HEK293 (cell line): Measurements from ENCODE around the gene ATP8A2.

Experiments used
- GLI2 ChIP-seq: fragments of 450-650 bp; formaldehyde crosslinking; IDR thresholded peaks from 2 replicates; pipeline ENCODE4; 2017; ENCODE audit warnings: missing biosample characterization, missing genetic modification characterization, low read depth, borderline replicate concordance
- GLIS2 ChIP-seq: fragments of 450-650 bp; formaldehyde crosslinking; IDR thresholded peaks from 2 replicates; pipeline ENCODE4 v1.5.1; 2016; ENCODE audit warnings: missing biosample characterization, missing genetic modification characterization
- PATZ1 ChIP-seq: fragments of 450-650 bp; formaldehyde crosslinking; IDR thresholded peaks from 2 replicates; pipeline ENCODE4 v1.5.1; 2016; ENCODE audit warnings: missing biosample characterization, missing genetic modification characterization
- SALL2 ChIP-seq: fragments of 450-650 bp; formaldehyde crosslinking; IDR thresholded peaks from 2 replicates; pipeline ENCODE4 v1.5.0; 2017; ENCODE audit warnings: missing biosample characterization, mild to moderate bottlenecking, missing genetic modification characterization, borderline replicate concordance
- ZBTB17 ChIP-seq: fragments of 450-650 bp; formaldehyde crosslinking; IDR thresholded peaks from 2 replicates; pipeline ENCODE4 v1.5.1; 2016; ENCODE audit warnings: missing biosample characterization, missing genetic modification characterization
- ZBTB21 ChIP-seq: fragments of 450-650 bp; formaldehyde crosslinking; IDR thresholded peaks from 2 replicates; pipeline ENCODE4 v1.5.1; 2017; ENCODE audit warnings: missing biosample characterization, missing genetic modification characterization
- ZBTB48 ChIP-seq: fragments of 450-650 bp; formaldehyde crosslinking; IDR thresholded peaks from 2 replicates; pipeline ENCODE4 v1.5.1; 2016; ENCODE audit warnings: missing biosample characterization, missing genetic modification characterization
- ZFP41 ChIP-seq: fragments of 450-650 bp; formaldehyde crosslinking; IDR thresholded peaks from 2 replicates; pipeline ENCODE4 v1.5.1; 2016; ENCODE audit warnings: missing biosample characterization, missing genetic modification characterization, borderline replicate concordance
- ZNF140 ChIP-seq: fragments of 450-650 bp; formaldehyde crosslinking; IDR thresholded peaks from 2 replicates; pipeline ENCODE4 v1.5.1; 2016; ENCODE audit warnings: missing biosample characterization, missing genetic modification characterization
- ZNF146 ChIP-seq: fragments of 450-650 bp; formaldehyde crosslinking; IDR thresholded peaks from 2 replicates; pipeline ENCODE4 v1.5.1; 2016; ENCODE audit warnings: missing biosample characterization, missing genetic modification characterization
- ZNF169 ChIP-seq: fragments of 450-650 bp; formaldehyde crosslinking; IDR thresholded peaks from 2 replicates; pipeline ENCODE4 v1.5.1; 2016; ENCODE audit warnings: missing biosample characterization, missing genetic modification characterization
- ZNF184 ChIP-seq: fragments of 450-650 bp; IDR thresholded peaks from 2 replicates; pipeline ENCODE4 v1.5.1; 2018; ENCODE audit warnings: missing biosample characterization, mild to moderate bottlenecking, missing genetic modification characterization
- ZNF274 ChIP-seq, 2 experiments: fragments of 200-500 bp in 1 of 2; fragments of 450-650 bp in 1 of 2; sonication (Bioruptor generic) in 1 of 2; formaldehyde crosslinking in 1 of 2; IDR thresholded peaks; 2 replicates each; pipeline versions ENCODE4 v1.5.1 to v1.6.1; 2014 to 2016; ENCODE audit warnings: borderline replicate concordance in 1 of 2, inconsistent platforms in 1 of 2, low read length in 1 of 2, missing biosample characterization in 1 of 2, missing genetic modification characterization in 1 of 2
- ZNF335 ChIP-seq: fragments of 450-650 bp; formaldehyde crosslinking; conservative IDR thresholded peaks from 2 replicates; pipeline ENCODE4 v1.5.1; 2016; ENCODE audit warnings: missing biosample characterization, missing genetic modification characterization
- ZNF521 ChIP-seq: fragments of 450-650 bp; formaldehyde crosslinking; IDR thresholded peaks from 2 replicates; pipeline ENCODE4 v1.5.1; 2017; ENCODE audit warnings: missing biosample characterization, mild to moderate bottlenecking, missing genetic modification characterization
- ZNF555 ChIP-seq: fragments of 450-650 bp; formaldehyde crosslinking; conservative IDR thresholded peaks from 2 replicates; pipeline ENCODE4 v1.5.1; 2017; ENCODE audit warnings: missing biosample characterization, mild to moderate bottlenecking, missing genetic modification characterization, inconsistent platforms
- ZNF596 ChIP-seq: fragments of 450-650 bp; IDR thresholded peaks from 2 replicates; pipeline ENCODE4 v1.5.0; 2018; ENCODE audit warnings: missing biosample characterization, mild to moderate bottlenecking, missing genetic modification characterization, moderate library complexity
- ZNF610 ChIP-seq: fragments of 450-650 bp; formaldehyde crosslinking; IDR thresholded peaks from 2 replicates; pipeline ENCODE4 v1.5.1; 2016; ENCODE audit warnings: missing biosample characterization, missing genetic modification characterization, borderline replicate concordance
- ZNF621 ChIP-seq: fragments of 450-650 bp; formaldehyde crosslinking; IDR thresholded peaks from 2 replicates; pipeline ENCODE4 v1.5.1; 2017; ENCODE audit warnings: missing biosample characterization, missing genetic modification characterization
- ZNF654 ChIP-seq: fragments of 450-650 bp; formaldehyde crosslinking; IDR thresholded peaks from 2 replicates; pipeline ENCODE4 v1.5.1; 2016; ENCODE audit warnings: low read depth, missing biosample characterization, missing genetic modification characterization
- ZNF701 ChIP-seq: fragments of 450-650 bp; formaldehyde crosslinking; IDR thresholded peaks from 2 replicates; pipeline ENCODE4 v1.5.1; 2016; ENCODE audit warnings: missing biosample characterization, missing genetic modification characterization
- ZNF76 ChIP-seq: fragments of 450-650 bp; formaldehyde crosslinking; IDR thresholded peaks from 2 replicates; pipeline ENCODE4; 2016; ENCODE audit warnings: low read depth, missing biosample characterization, missing genetic modification characterization, borderline replicate concordance
- ZNF776 ChIP-seq: fragments of 450-650 bp; formaldehyde crosslinking; IDR thresholded peaks from 2 replicates; pipeline ENCODE4 v1.5.0; 2017; ENCODE audit warnings: missing biosample characterization, missing genetic modification characterization, borderline replicate concordance
- ZNF777 ChIP-seq: fragments of 450-650 bp; formaldehyde crosslinking; IDR thresholded peaks from 2 replicates; pipeline ENCODE4 v1.5.1; 2017; ENCODE audit warnings: missing biosample characterization, missing genetic modification characterization, borderline replicate concordance
- ZNF792 ChIP-seq: fragments of 450-650 bp; formaldehyde crosslinking; IDR thresholded peaks from 2 replicates; pipeline ENCODE4 v1.5.1; 2016; ENCODE audit warnings: missing biosample characterization, missing genetic modification characterization
- ZSCAN23 ChIP-seq: fragments of 450-650 bp; formaldehyde crosslinking; IDR thresholded peaks from 2 replicates; pipeline ENCODE4 v1.5.1; 2016; ENCODE audit warnings: missing biosample characterization, missing genetic modification characterization
- TF ChIP-seq, protein P1 (sequence below): fragments of 450-650 bp; formaldehyde crosslinking; optimal IDR thresholded peaks from 2 replicates; pipeline ENCODE3; 2016; ENCODE audit warnings: missing biosample characterization, mild to moderate bottlenecking, missing genetic modification characterization
- TF ChIP-seq, protein P2 (sequence below): fragments of 450-650 bp; formaldehyde crosslinking; IDR thresholded peaks from 2 replicates; pipeline ENCODE4 v1.5.1; 2016; ENCODE audit warnings: missing biosample characterization, missing genetic modification characterization
- TF ChIP-seq, protein P3 (sequence below): fragments of 450-650 bp; formaldehyde crosslinking; IDR thresholded peaks from 2 replicates; pipeline ENCODE4 v1.5.1; 2016; ENCODE audit warnings: missing biosample characterization, missing genetic modification characterization
- TF ChIP-seq, protein P4 (sequence below): fragments of 450-650 bp; formaldehyde crosslinking; IDR thresholded peaks from 2 replicates; pipeline ENCODE4 v1.5.1; 2016; ENCODE audit warnings: missing biosample characterization, missing genetic modification characterization

ATP8A2 gene

GRCh38 chr13:25886438-25887214, 514.9 kb downstream of the ATP8A2 start (continued):
- TF ChIP-seq PATZ1 (tag by site-specific recombination), result no peak
- no peak for TF ChIP-seq ZNF610 (tag by site-specific recombination)
- no peak for TF ChIP-seq ZNF555
- TF ChIP-seq ZNF76, result no peak
- no peak for TF ChIP-seq ZNF521 (tag by site-specific recombination)
- TF ChIP-seq, protein P1, sequence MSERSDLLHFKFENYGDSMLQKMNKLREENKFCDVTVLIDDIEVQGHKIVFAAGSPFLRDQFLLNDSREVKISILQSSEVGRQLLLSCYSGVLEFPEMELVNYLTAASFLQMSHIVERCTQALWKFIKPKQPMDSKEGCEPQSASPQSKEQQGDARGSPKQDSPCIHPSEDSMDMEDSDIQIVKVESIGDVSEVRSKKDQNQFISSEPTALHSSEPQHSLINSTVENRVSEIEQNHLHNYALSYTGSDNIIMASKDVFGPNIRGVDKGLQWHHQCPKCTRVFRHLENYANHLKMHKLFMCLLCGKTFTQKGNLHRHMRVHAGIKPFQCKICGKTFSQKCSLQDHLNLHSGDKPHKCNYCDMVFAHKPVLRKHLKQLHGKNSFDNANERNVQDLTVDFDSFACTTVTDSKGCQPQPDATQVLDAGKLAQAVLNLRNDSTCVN, result no peak
- TF ChIP-seq ZNF184 (tag by site-specific recombination), result no peak
- no peak for TF ChIP-seq ZNF140
- TF ChIP-seq ZFP41, result no peak
- TF ChIP-seq ZBTB21 (tag by site-specific recombination), result no peak
- no peak for TF ChIP-seq ZNF776 (tag by site-specific recombination)
- TF ChIP-seq ZNF146, result no peak
- no peak for TF ChIP-seq ZNF169 (tag by site-specific recombination)
- TF ChIP-seq ZNF701 (tag by site-specific recombination), result no peak
- TF ChIP-seq, protein P2, sequence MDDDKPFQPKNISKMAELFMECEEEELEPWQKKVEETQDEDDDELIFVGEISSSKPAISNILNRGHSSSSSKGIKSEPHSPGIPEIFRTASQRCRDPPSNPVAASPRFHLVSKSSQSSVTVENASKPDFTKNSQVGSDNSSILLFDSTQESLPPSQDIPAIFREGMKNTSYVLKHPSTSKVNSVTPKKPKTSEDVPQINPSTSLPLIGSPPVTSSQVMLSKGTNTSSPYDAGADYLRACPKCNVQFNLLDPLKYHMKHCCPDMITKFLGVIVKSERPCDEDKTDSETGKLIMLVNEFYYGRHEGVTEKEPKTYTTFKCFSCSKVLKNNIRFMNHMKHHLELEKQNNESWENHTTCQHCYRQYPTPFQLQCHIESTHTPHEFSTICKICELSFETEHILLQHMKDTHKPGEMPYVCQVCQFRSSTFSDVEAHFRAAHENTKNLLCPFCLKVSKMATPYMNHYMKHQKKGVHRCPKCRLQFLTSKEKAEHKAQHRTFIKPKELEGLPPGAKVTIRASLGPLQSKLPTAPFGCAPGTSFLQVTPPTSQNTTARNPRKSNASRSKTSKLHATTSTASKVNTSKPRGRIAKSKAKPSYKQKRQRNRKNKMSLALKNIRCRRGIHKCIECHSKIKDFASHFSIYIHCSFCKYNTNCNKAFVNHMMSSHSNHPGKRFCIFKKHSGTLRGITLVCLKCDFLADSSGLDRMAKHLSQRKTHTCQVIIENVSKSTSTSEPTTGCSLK, result no peak
- no peak for TF ChIP-seq ZNF621
- no peak for TF ChIP-seq ZNF777 (tag by site-specific recombination)
- TF ChIP-seq SALL2 (tag by site-specific recombination), result no peak
- TF ChIP-seq ZNF792, result no peak
- no peak for TF ChIP-seq ZNF596 (tag by site-specific recombination)
- TF ChIP-seq ZNF335 (tag by site-specific recombination), result no peak
- no peak for TF ChIP-seq ZNF654 (tag by site-specific recombination)
- TF ChIP-seq GLIS2, result no peak
- TF ChIP-seq ZNF274 (IDR thresholded peaks at IDR 0.05; ENCODE audit: low read length), result no peak
- TF ChIP-seq ZNF274 (tag by site-specific recombination; IDR thresholded peaks at IDR 0.05; ENCODE audit: borderline replicate concordance), result no peak
- TF ChIP-seq GLI2, result no peak
- no peak for TF ChIP-seq ZBTB48 (tag by site-specific recombination)
- TF ChIP-seq, protein P3, sequence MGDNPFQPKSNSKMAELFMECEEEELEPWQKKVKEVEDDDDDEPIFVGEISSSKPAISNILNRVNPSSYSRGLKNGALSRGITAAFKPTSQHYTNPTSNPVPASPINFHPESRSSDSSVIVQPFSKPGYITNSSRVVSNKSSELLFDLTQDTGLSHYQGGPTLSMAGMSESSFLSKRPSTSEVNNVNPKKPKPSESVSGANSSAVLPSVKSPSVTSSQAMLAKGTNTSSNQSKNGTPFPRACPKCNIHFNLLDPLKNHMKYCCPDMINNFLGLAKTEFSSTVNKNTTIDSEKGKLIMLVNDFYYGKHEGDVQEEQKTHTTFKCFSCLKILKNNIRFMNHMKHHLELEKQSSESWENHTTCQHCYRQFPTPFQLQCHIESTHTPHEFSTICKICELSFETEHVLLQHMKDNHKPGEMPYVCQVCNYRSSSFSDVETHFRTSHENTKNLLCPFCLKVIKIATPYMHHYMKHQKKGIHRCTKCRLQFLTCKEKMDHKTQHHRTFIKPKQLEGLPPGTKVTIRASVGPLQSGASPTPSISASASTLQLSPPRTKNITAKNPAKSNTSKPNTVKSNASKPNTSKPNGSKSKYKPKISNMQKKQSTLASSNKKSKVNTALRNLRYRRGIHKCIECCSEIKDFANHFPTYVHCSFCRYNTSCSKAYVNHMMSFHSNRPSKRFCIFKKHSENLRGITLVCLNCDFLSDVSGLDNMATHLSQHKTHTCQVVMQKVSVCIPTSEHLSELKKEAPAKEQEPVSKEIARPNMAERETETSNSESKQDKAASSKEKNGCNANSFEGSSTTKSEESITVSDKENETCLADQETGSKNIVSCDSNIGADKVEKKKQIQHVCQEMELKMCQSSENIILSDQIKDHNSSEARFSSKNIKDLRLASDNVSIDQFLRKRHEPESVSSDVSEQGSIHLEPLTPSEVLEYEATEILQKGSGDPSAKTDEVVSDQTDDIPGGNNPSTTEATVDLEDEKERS (tag by site-specific recombination), result no peak
- TF ChIP-seq, protein P4, sequence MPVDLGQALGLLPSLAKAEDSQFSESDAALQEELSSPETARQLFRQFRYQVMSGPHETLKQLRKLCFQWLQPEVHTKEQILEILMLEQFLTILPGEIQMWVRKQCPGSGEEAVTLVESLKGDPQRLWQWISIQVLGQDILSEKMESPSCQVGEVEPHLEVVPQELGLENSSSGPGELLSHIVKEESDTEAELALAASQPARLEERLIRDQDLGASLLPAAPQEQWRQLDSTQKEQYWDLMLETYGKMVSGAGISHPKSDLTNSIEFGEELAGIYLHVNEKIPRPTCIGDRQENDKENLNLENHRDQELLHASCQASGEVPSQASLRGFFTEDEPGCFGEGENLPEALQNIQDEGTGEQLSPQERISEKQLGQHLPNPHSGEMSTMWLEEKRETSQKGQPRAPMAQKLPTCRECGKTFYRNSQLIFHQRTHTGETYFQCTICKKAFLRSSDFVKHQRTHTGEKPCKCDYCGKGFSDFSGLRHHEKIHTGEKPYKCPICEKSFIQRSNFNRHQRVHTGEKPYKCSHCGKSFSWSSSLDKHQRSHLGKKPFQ, result no peak
- TF ChIP-seq ZBTB17 (tag by site-specific recombination), result no peak
- no peak for TF ChIP-seq ZSCAN23 (tag by site-specific recombination)
